ENCODE measurements around the gene MDM1. TPM values are rescaled to one million over a fixed set of nuclear protein-coding genes. Genes with fewer than 3 reads are reported as not detected.

The MDM1 gene
- total RNA-seq, 1 experiment from 2014 or later, result 22.2 TPM

GRCh38 chr12:68358532-68359485, 26.6 kb upstream of the MDM1 start:
- Mint-ChIP-seq H3K4me1 (ENCODE audit: low read depth, unreplicated experiment) (peaks cover 24% of the 10 kb centered on the region), H3K4me3 (ENCODE audit: unreplicated experiment) (peak overlapping the region; percentile 49), H3K27me3 (ENCODE audit: insufficient read depth, unreplicated experiment) (no peaks in the 10 kb centered on the region), H3K36me3 (ENCODE audit: insufficient read depth, unreplicated experiment) (no peaks in the 10 kb centered on the region), H3K9me3 (ENCODE audit: unreplicated experiment) (no peaks in the 10 kb centered on the region), H3K27ac (ENCODE audit: unreplicated experiment) (peak overlapping the region; percentile 55)
- Histone ChIP-seq H3K36me3 (ENCODE audit: control insufficient read depth, insufficient read depth, low read length) (no peaks in the 10 kb centered on the region), H3K27me3 (replicated peaks; ENCODE audit: control insufficient read depth, insufficient read depth, low read length) (no peaks in the 10 kb centered on the region), H3K4me3 (ENCODE audit: low read depth, low read length) (no peak overlapping the region), H3K9me3 (no peaks in the 10 kb centered on the region), H3K4me1 (peaks cover 16% of the 10 kb centered on the region)
- TF ChIP-seq, protein P1, sequence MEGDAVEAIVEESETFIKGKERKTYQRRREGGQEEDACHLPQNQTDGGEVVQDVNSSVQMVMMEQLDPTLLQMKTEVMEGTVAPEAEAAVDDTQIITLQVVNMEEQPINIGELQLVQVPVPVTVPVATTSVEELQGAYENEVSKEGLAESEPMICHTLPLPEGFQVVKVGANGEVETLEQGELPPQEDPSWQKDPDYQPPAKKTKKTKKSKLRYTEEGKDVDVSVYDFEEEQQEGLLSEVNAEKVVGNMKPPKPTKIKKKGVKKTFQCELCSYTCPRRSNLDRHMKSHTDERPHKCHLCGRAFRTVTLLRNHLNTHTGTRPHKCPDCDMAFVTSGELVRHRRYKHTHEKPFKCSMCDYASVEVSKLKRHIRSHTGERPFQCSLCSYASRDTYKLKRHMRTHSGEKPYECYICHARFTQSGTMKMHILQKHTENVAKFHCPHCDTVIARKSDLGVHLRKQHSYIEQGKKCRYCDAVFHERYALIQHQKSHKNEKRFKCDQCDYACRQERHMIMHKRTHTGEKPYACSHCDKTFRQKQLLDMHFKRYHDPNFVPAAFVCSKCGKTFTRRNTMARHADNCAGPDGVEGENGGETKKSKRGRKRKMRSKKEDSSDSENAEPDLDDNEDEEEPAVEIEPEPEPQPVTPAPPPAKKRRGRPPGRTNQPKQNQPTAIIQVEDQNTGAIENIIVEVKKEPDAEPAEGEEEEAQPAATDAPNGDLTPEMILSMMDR (IDR thresholded peaks at IDR 0.05; ENCODE audit: insufficient read depth in 1 of 2, low read depth in 1 of 2, low read length in 1 of 2, severe bottlenecking in 1 of 2, unreplicated experiment in 1 of 2), result peak; percentile 62 to 66
- CTCF ChIA-PET, result interaction anchor here (0.6 kb wide), 1 partner anchor 81 kb away, joined by 4 read pairs; no protein-coding TSS in a partner anchor
- intact Hi-C loops (cut with micrococcal nuclease; ENCODE audit: unreplicated experiment), result loop anchor here (1.0 to 2.0 kb wide), 6 partner anchors 26 to 328 kb away; partner anchors contain the start of genes MDM1, NUP107 and RAP1B
- peak; percentile 76 to 78 for DNase-seq
- POLR2A ChIA-PET, result interaction anchor here (0.5 to 1.1 kb wide), 2 partner anchors 27 to 252 kb away, joined by 3 to 5 read pairs; partner anchors contain the start of gene RAP1B
- BruUV-seq (replicated peaks), result no TSS peak

DNA sequence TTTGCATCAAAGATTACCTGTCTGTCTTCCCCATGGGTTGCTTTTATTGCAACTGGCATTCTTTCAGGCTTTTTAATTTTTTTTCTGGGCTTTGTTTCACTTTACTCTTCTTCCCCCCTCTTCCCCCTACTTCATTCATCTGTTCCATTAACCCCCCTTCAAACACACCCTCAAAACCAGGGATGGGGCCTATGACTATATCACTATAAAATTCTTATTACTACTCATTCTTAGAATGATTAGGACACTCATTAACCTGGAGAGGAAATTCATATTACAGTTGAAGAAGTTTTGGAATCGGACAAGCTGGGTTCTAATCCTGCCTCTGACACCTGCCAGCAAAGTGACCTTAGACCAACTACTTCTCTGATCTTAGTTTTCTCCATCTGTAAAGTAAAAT, 24.8 kb upstream of the MDM1 start:
- H3K27ac Mint-ChIP-seq (ENCODE audit: unreplicated experiment), result peak overlapping the region; percentile 32
- no peaks in the 10 kb centered on the region for H3K36me3 ChIP-seq (ENCODE audit: control insufficient read depth, insufficient read depth, low read length)
- POLR2A ChIA-PET, result no interaction called here
- H3K4me3 Mint-ChIP-seq (ENCODE audit: unreplicated experiment), result no peak overlapping the region
- H3K36me3 Mint-ChIP-seq (ENCODE audit: insufficient read depth, unreplicated experiment), result no peaks in the 10 kb centered on the region
- H3K9me3 ChIP-seq, result no peaks in the 10 kb centered on the region
- peaks cover 14% of the 10 kb centered on the region for H3K4me1 ChIP-seq
- CTCF ChIA-PET, result no interaction called here
- no peak for DNase-seq
- H3K4me3 ChIP-seq (ENCODE audit: low read depth, low read length), result no peak overlapping the region
- no peaks in the 10 kb centered on the region for H3K9me3 Mint-ChIP-seq (ENCODE audit: unreplicated experiment)
- intact Hi-C loops (cut with micrococcal nuclease; ENCODE audit: unreplicated experiment), result no loop called here
- H3K27me3 Mint-ChIP-seq (ENCODE audit: insufficient read depth, unreplicated experiment), result no peaks in the 10 kb centered on the region
- TF ChIP-seq, protein P1 (IDR thresholded peaks at IDR 0.05; ENCODE audit: insufficient read depth in 1 of 2, low read depth in 1 of 2, low read length in 1 of 2, severe bottlenecking in 1 of 2, unreplicated experiment in 1 of 2), result no peak
- H3K27me3 ChIP-seq (replicated peaks; ENCODE audit: control insufficient read depth, insufficient read depth, low read length), result no peaks in the 10 kb centered on the region
- BruUV-seq (replicated peaks), result no TSS peak
- H3K4me1 Mint-ChIP-seq (ENCODE audit: low read depth, unreplicated experiment), result peaks cover 16% of the 10 kb centered on the region

DNA sequence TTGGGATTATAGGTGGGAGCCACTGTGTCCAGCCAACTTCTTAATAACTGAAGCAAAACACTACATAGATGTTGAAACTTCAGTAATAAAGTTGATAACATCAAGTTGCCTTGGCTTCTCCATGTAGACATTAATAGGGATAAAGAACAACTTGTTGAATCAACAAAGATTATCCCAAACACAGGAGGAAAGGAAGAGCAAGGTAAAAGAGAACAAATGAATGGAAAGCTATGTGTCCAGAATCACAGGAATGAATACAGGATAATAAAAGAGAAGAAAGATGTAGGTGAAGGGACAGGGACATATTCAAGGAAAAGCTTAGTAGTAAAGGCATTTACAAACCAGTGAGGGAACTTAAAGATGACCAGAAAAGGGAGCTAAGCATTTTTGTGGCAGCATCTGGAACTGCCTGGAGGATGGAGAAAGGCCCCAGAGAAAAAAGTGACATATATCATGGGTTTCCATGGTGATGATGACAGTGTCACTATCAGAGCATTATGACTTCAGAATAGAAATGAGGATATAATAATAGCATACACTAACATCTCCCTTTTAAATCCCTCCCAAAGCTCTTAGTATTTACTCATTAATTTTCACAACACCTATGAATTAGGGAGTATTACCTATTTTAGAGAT, 24.0 kb upstream of the MDM1 start:
- TF ChIP-seq, protein P1 (IDR thresholded peaks at IDR 0.05; ENCODE audit: insufficient read depth in 1 of 2, low read depth in 1 of 2, low read length in 1 of 2, severe bottlenecking in 1 of 2, unreplicated experiment in 1 of 2), result no peak
- H3K4me3 Mint-ChIP-seq (ENCODE audit: unreplicated experiment), result no peak overlapping the region
- Histone ChIP-seq H3K9me3 (no peaks in the 10 kb centered on the region), H3K4me3 (ENCODE audit: low read depth, low read length) (no peak overlapping the region), H3K4me1 (peaks cover 14% of the 10 kb centered on the region), H3K27me3 (replicated peaks; ENCODE audit: control insufficient read depth, insufficient read depth, low read length) (no peaks in the 10 kb centered on the region), H3K36me3 (ENCODE audit: control insufficient read depth, insufficient read depth, low read length) (no peaks in the 10 kb centered on the region)
- intact Hi-C loops (cut with micrococcal nuclease; ENCODE audit: unreplicated experiment), result no loop called here
- no TSS peak for BruUV-seq (replicated peaks)
- H3K9me3 Mint-ChIP-seq (ENCODE audit: unreplicated experiment), result no peaks in the 10 kb centered on the region
- no peak overlapping the region for H3K27ac Mint-ChIP-seq (ENCODE audit: unreplicated experiment)
- no peak for DNase-seq
- POLR2A ChIA-PET, result no interaction called here
- no peaks in the 10 kb centered on the region for H3K36me3 Mint-ChIP-seq (ENCODE audit: insufficient read depth, unreplicated experiment)
- no peaks in the 10 kb centered on the region for H3K27me3 Mint-ChIP-seq (ENCODE audit: insufficient read depth, unreplicated experiment)
- CTCF ChIA-PET, result no interaction called here
- H3K4me1 Mint-ChIP-seq (ENCODE audit: low read depth, unreplicated experiment), result peaks cover 16% of the 10 kb centered on the region
